Transverse colon (tissue), 4 donors: ENCODE results near the gene PPCDC.

Experiments
- CTCF ChIP-seq, 5 experiments: fragments of 200-600 bp in 3 of 5; fragments of 450-650 bp in 2 of 5; sonication (generic) in 3 of 5; IDR thresholded peaks; 1 replicate in 2 of 5; 2 replicates in 3 of 5; pipeline ENCODE4 v1.5.1; 2016 to 2017; ENCODE audit warnings: antibody characterized with exemption in 5 of 5, inconsistent platforms in 3 of 5, mild to moderate bottlenecking in 2 of 5, moderate library complexity in 1 of 5
- EP300 ChIP-seq: sonication (generic); formaldehyde crosslinking; IDR thresholded peaks from one replicate; pipeline ENCODE4 v1.6.1; 2017; ENCODE audit warnings: antibody characterized with exemption, low read depth
- POLR2A ChIP-seq: fragments of 450-650 bp; IDR thresholded peaks from one replicate; pipeline ENCODE4 v1.6.1; 2016; ENCODE audit warnings: antibody characterized with exemption, mild to moderate bottlenecking, moderate library complexity
- POLR2AphosphoS5 ChIP-seq, 3 donors: sonication (generic); formaldehyde crosslinking; IDR thresholded peaks; one replicate each; pipeline ENCODE4 v1.6.1; 2016; ENCODE audit warnings: antibody characterized with exemption in 3 of 3

GRCh38 chr15:75076277-75076676, 52.9 kb downstream of the PPCDC start:
- TF ChIP-seq CTCF (IDR thresholded peaks at IDR 0.05) (no peak), POLR2A (no peak), POLR2AphosphoS5 (IDR thresholded peaks at IDR 0.05) (no peak), EP300 (no peak)
